Brain microvascular endothelial cell (primary cell): ENCODE results near the gene ADGRG1.

ENCODE experiments used
- DNase-seq: peaks from one replicate; pipeline ENCODE4 v3.0.0-alpha.2; 2020
- H3K27ac ChIP-seq: fragments of 250-450 bp; sonication (Bioruptor Pico); 2 replicates; pipeline ENCODE4 v1.5.1; 2020; ENCODE audit warnings: mild to moderate bottlenecking, moderate library complexity
- H3K27me3 ChIP-seq: fragments of 250-450 bp; sonication (Bioruptor Pico); replicated peaks from 2 replicates; pipeline ENCODE4 v1.5.1; 2020; ENCODE audit warnings: mild to moderate bottlenecking
- H3K36me3 ChIP-seq: fragments of 250-450 bp; sonication (Bioruptor Pico); replicated peaks from 2 replicates; pipeline ENCODE4 v1.5.1; 2020; ENCODE audit warnings: mild to moderate bottlenecking
- H3K4me3 ChIP-seq: 2 replicates; pipeline ENCODE4 v1.5.1; 2011; ENCODE audit warnings: low read depth, mild to moderate bottlenecking, control low read depth, low read length, moderate library complexity
- in situ Hi-C: cut with HindIII; loops from 2 replicates; pipeline ENCODE4 v1.10.0; 2017; ENCODE audit warnings: low sequenced_read_pairs, low pct_ligation_motif_present
- TF ChIP-seq, protein P1 (sequence below): IDR thresholded peaks from 2 replicates; pipeline ENCODE4 v1.5.1; 2011; ENCODE audit warnings: low read depth, mild to moderate bottlenecking, moderate library complexity, low read length, control low read depth, inconsistent platforms; ENCODE audit errors: missing control alignments

ADGRG1 gene

GRCh38 chr16:57640185-57640584, 11.8 kb downstream of the ADGRG1 start:
- in situ Hi-C loops: no loop called here

DNA sequence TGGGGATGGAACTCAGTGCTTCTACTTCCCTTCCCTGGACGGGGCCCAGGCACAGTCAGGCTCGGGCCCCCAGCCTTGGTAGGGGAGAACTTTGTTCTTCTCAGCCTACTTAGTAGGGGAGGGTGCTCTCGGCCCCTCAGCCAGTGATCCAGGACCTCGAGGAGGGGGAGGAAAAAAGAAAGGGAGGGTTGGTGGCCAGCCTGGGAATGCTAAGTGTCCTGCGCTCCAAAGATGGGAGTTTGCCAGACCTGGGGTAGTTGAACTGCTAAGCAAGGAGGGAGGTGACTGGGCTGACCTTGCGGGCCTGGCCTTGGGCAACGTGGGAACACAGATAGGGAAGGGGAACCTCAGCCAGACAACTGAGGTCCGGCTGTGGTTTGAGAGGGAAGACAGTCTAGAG, 12.2 kb downstream of the ADGRG1 start:
- Histone ChIP-seq H3K36me3 (no peaks in the 10 kb centered on the region), H3K27ac (no peak overlapping the region), H3K4me3 (no peak overlapping the region), H3K27me3 (no peaks in the 10 kb centered on the region)
- in situ Hi-C loops: no loop called here
- DNase-seq: no peak
- TF ChIP-seq, protein P1, sequence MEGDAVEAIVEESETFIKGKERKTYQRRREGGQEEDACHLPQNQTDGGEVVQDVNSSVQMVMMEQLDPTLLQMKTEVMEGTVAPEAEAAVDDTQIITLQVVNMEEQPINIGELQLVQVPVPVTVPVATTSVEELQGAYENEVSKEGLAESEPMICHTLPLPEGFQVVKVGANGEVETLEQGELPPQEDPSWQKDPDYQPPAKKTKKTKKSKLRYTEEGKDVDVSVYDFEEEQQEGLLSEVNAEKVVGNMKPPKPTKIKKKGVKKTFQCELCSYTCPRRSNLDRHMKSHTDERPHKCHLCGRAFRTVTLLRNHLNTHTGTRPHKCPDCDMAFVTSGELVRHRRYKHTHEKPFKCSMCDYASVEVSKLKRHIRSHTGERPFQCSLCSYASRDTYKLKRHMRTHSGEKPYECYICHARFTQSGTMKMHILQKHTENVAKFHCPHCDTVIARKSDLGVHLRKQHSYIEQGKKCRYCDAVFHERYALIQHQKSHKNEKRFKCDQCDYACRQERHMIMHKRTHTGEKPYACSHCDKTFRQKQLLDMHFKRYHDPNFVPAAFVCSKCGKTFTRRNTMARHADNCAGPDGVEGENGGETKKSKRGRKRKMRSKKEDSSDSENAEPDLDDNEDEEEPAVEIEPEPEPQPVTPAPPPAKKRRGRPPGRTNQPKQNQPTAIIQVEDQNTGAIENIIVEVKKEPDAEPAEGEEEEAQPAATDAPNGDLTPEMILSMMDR: no peak

More at GRCh38 chr16:57640185-57640584, 11.8 kb downstream of the ADGRG1 start:
- no peak overlapping the region for H3K4me3 ChIP-seq
- TF ChIP-seq, protein P1: no peak
- no peaks in the 10 kb centered on the region for H3K36me3 ChIP-seq
- H3K27ac ChIP-seq: no peak overlapping the region
- H3K27me3 ChIP-seq: no peaks in the 10 kb centered on the region
- DNase-seq: no peak

GRCh38 chr16:57642160-57643135, 14.0 kb downstream of the ADGRG1 start:
- TF ChIP-seq, protein P1: no peak
- Histone ChIP-seq H3K27ac (no peak overlapping the region), H3K27me3 (no peaks in the 10 kb centered on the region), H3K36me3 (no peaks in the 10 kb centered on the region), H3K4me3 (no peak overlapping the region)
- in situ Hi-C loops: no loop called here
- no peak for DNase-seq

DNA sequence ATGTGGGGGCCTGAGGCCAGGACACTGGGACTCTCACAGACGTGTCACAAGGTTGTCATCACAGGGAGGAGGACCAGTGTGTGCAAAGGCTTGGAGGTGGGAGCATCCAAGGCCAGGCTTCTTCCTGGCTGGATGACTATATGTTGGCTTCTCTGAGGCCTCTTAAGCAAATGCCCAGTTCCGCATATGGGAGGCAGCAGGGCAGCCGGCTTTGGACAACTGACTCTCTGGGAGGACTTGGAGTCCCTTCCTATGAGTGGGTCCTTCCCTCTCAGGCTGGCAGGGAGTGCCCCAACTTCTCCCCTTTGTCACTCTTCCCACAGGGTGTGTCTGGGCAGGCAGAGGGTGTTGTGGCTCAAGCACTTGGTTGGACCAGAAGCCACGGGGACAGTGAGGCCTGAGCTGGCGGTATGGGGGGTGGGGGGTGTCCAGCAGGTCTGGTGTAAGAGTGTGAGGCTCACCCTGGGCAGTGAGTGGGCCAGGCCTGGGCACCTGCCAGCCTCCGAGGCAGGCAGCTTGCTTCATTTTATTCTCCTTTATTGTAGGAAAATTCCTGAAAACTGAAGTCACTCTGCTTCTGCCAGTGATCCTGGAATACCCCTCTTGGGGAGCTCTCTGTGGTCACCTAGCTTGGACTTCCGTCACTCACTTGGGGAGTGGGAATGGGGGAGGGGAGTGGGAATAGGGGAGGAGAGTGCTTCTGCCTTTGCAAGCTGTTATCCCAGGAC, 14.9 kb downstream of the ADGRG1 start:
- peak; percentile 6 for DNase-seq
- TF ChIP-seq, protein P1: no peak
- in situ Hi-C loops: no loop called here
- no peak overlapping the region for H3K4me3 ChIP-seq
- H3K36me3 ChIP-seq: no peaks in the 10 kb centered on the region
- H3K27ac ChIP-seq: no peak overlapping the region
- no peaks in the 10 kb centered on the region for H3K27me3 ChIP-seq

- H3K27me3 ChIP-seq: no peaks in the 10 kb centered on the region
- H3K36me3 ChIP-seq: no peaks in the 10 kb centered on the region
- no peak overlapping the region for H3K27ac ChIP-seq
- in situ Hi-C loops: no loop called here
- no peak for DNase-seq
- TF ChIP-seq, protein P1: no peak
- H3K4me3 ChIP-seq: no peak overlapping the region
Measured at GRCh38 chr16:57643910-57644309, 15.5 kb downstream of the ADGRG1 start.
